ENCODE measurements around the gene TFDP1. TPM values are rescaled to one million over a fixed set of nuclear protein-coding genes. Genes with fewer than 3 reads are reported as not detected.

The TFDP1 gene
- polyA plus RNA-seq, 1 experiment, result 99.8 TPM

DNA sequence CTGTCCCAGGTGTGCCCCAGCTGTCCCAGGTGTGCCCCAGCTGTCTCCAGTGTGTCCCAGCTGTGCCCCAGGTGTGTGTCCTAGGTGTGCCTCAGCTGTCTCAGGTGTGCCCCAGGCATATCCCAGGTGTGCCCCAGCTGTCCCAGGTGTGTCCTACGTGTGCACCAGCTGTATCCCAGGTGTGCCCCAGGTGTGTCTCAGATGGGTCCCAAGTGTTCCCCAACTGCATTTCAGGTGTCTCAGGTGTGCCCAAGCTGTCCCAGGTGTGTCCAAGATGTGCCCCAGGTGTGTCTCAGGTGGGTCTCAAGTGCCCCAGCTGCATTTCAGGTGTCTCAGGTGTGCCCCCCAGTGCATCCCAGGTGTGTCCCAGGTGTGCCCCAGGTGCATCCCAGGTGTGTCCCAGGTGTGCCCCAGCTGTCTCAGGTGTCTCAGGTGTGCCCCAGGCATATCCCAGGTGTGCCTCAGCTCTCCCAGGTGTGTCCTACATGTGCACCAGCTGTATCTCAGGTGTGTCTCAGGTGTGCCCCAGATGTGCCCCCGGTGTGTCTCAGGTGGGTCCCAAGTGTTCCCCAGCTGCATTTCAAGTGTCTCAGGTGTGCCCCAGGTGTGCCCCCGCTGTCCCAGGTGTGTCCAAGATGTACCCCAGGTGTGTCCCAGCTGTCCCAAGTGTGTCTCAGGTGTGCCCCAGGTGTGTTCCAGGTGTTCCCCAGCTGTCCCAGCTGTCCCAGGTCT, 81.2 kb downstream of the TFDP1 start:
- TF ChIP-seq, protein P1, sequence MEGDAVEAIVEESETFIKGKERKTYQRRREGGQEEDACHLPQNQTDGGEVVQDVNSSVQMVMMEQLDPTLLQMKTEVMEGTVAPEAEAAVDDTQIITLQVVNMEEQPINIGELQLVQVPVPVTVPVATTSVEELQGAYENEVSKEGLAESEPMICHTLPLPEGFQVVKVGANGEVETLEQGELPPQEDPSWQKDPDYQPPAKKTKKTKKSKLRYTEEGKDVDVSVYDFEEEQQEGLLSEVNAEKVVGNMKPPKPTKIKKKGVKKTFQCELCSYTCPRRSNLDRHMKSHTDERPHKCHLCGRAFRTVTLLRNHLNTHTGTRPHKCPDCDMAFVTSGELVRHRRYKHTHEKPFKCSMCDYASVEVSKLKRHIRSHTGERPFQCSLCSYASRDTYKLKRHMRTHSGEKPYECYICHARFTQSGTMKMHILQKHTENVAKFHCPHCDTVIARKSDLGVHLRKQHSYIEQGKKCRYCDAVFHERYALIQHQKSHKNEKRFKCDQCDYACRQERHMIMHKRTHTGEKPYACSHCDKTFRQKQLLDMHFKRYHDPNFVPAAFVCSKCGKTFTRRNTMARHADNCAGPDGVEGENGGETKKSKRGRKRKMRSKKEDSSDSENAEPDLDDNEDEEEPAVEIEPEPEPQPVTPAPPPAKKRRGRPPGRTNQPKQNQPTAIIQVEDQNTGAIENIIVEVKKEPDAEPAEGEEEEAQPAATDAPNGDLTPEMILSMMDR (IDR thresholded peaks at IDR 0.05; ENCODE audit: insufficient read depth, low read depth, low read length), result no peak
- Histone ChIP-seq H3K36me3 (ENCODE audit: control insufficient read depth, insufficient read depth, low read length) (no peaks in the 10 kb centered on the region), H3K27me3 (ENCODE audit: control insufficient read depth, insufficient read depth, low read length) (peaks cover 3% of the 10 kb centered on the region; the same call in 1 of the 2 replicates), H3K4me3 (ENCODE audit: low read depth, low read length) (no peak overlapping the region)
- POLR2A ChIA-PET, result no interaction called here
- no peak for DNase-seq (ENCODE audit: low read depth)
- CTCF ChIA-PET, result interaction anchor here (0.6 to 3.4 kb wide), 4 partner anchors 18 to 338 kb away, joined by 3 to 15 read pairs (median 4); no protein-coding TSS in a partner anchor

DNA sequence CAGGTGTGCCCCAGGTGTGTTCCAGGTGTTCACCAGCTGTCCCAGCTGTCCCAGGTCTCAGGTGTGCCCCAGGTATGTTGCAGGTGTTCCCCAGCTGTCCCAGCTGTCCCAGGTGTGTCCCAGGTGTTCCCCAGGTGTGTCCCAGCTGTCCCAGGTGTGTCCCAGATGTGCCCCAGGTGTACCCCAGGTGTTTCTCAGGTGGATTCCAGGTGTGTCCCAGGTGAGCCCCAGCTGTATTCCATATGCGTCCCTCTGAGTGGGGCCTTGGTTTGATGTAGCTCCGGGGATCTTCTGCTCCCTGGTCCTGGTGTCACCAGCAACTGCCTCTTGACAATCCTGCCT, 81.7 kb downstream of the TFDP1 start:
- TF ChIP-seq, protein P1 (IDR thresholded peaks at IDR 0.05; ENCODE audit: insufficient read depth, low read depth, low read length), result no peak
- POLR2A ChIA-PET, result no interaction called here
- no peak overlapping the region for H3K4me3 ChIP-seq (ENCODE audit: low read depth, low read length)

DNA sequence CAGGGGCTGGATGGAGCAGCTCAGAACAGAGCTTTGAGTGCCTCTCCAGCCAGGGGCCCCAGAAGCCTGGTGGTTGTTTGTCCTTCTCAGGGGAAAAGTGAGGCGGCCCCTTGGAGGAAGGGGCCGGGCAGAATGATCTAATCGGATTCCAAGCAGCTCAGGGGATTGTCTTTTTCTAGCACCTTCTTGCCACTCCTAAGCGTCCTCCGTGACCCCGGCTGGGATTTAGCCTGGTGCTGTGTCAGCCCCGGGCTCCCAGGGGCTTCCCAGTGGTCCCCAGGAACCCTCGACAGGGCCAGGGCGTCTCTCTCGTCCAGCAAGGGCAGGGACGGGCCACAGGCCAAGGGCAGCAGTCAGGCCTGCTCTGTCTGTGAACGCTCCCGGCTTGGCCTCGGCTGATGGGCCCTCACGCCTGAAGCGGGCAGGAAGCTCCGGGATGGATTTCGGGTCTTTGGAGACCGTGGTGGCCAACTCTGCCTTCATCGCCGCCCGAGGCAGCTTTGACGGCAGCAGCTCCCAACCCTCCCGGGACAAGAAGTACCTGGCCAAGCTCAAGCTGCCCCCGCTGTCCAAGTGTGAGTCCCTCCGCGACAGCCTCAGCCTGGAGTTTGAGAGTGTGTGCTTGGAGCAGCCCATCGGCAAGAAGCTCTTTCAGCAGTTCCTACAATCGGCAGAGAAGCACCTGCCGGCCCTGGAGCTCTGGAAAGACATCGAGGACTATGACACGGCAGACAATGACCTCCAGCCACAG, 82.6 kb downstream of the TFDP1 start, which contains the start of gene GRK1:
TSS of gene GRK1 (plus strand) at position 269 of the 751 bp plus-strand sequence. CDS start at position 437, 168 bp downstream.
- TF ChIP-seq, protein P1 (IDR thresholded peaks at IDR 0.05; ENCODE audit: insufficient read depth, low read depth, low read length), result no peak
- no peak within 1 kb of the TSS for H3K4me3 ChIP-seq (ENCODE audit: low read depth, low read length)
- no peaks in the 10 kb centered on the region for H3K36me3 ChIP-seq (ENCODE audit: control insufficient read depth, insufficient read depth, low read length)
- CTCF ChIA-PET, result interaction anchor here (3.4 kb wide), 1 partner anchor 57 kb away, joined by 15 read pairs; no protein-coding TSS in a partner anchor
- peaks cover 3% of the 10 kb centered on the region; the same call in 1 of the 2 replicates for H3K27me3 ChIP-seq (ENCODE audit: control insufficient read depth, insufficient read depth, low read length)
- POLR2A ChIA-PET, result no interaction called here
- DNase-seq (ENCODE audit: low read depth), result no peak

More for the DNA sequence above, 81.7 kb downstream of the TFDP1 start:
- CTCF ChIA-PET, result interaction anchor here (0.9 to 3.4 kb wide), 2 partner anchors 58 to 281 kb away, joined by 3 to 15 read pairs; no protein-coding TSS in a partner anchor
- H3K36me3 ChIP-seq (ENCODE audit: control insufficient read depth, insufficient read depth, low read length), result no peaks in the 10 kb centered on the region
- no peak for DNase-seq (ENCODE audit: low read depth)
- peaks cover 3% of the 10 kb centered on the region; the same call in 1 of the 2 replicates for H3K27me3 ChIP-seq (ENCODE audit: control insufficient read depth, insufficient read depth, low read length)

DNA sequence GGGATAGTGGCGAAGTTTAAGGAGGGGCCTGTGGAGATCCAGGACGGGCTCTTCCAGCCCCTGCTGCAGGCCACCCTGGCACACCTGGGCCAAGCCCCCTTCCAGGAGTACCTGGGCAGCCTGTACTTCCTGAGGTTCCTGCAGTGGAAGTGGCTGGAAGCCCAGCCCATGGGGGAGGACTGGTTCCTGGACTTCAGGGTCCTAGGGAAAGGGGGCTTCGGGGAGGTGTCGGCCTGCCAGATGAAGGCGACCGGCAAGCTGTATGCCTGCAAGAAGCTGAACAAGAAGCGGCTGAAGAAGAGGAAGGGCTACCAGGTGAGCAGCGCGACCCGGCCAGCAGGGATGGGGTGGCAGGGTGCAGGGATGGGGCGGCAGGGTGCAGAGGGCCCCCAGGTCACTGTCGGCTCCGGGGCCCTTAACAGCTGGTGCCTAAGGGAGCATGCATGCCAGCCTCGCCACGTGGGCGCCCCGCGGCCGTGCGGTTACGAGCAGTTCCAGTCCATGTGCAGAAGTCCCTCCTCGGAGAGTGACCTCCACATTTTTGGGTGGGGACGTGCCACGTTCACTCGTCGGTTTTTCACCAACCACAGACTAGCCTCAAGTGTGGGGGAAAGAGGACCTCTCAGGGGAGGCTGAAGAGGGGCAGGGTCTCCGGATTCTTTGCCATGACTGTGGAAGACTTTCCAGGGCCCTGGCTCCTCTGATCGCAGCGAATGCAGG, 83.4 kb downstream of the TFDP1 start:
- Histone ChIP-seq H3K36me3 (ENCODE audit: control insufficient read depth, insufficient read depth, low read length) (no peaks in the 10 kb centered on the region), H3K27me3 (ENCODE audit: control insufficient read depth, insufficient read depth, low read length) (peaks cover 2% of the 10 kb centered on the region; the same call in 1 of the 2 replicates), H3K4me3 (ENCODE audit: low read depth, low read length) (no peak overlapping the region)
- TF ChIP-seq, protein P1 (IDR thresholded peaks at IDR 0.05; ENCODE audit: insufficient read depth, low read depth, low read length), result no peak
- ChIA-PET CTCF (interaction anchor here (3.4 kb wide), 1 partner anchor 57 kb away, joined by 15 read pairs; no protein-coding TSS in a partner anchor), POLR2A (no interaction called here)
- DNase-seq (ENCODE audit: low read depth), result no peak
